Loucy (cell line): Measurements from ENCODE around the gene UNC93A.

Experiments used
- H2AFZ ChIP-seq: fragments of 200-600 bp; sonication (generic); 2 replicates; pipeline ENCODE4 v1.6.0; 2016; ENCODE audit warnings: antibody characterized with exemption, mild to moderate bottlenecking, low read length, moderate library complexity
- H3F3A ChIP-seq: fragments of 200-600 bp; 2 replicates; pipeline ENCODE4 v1.6.0; 2016; ENCODE audit warnings: antibody characterized with exemption, low read depth, mild to moderate bottlenecking
- H3K27me3 ChIP-seq: fragments of 200-600 bp; sonication (generic); 2 replicates; pipeline ENCODE4 v1.6.1; 2014; ENCODE audit warnings: low read length, mild to moderate bottlenecking; ENCODE audit not compliant: insufficient read depth, poor library complexity, severe bottlenecking
- H3K36me3 ChIP-seq: fragments of 200-600 bp; sonication (generic); 2 replicates; pipeline ENCODE4 v1.6.1; 2016; ENCODE audit warnings: low read length; ENCODE audit not compliant: insufficient read depth
- H3K4me1 ChIP-seq: fragments of 200-600 bp; sonication (generic); 2 replicates; pipeline ENCODE4 v1.5.1; 2014; ENCODE audit warnings: low read length, mild to moderate bottlenecking; ENCODE audit not compliant: insufficient read depth, poor library complexity, severe bottlenecking
- H3K4me2 ChIP-seq: fragments of 200-600 bp; sonication (generic); 2 replicates; pipeline ENCODE4 v1.6.0; 2014; ENCODE audit warnings: antibody characterized with exemption, low read length, low read depth, mild to moderate bottlenecking; ENCODE audit not compliant: poor library complexity, severe bottlenecking
- H3K4me3 ChIP-seq: fragments of 200-600 bp; sonication (generic); 2 replicates; pipeline ENCODE4 v1.5.1; 2014; ENCODE audit warnings: low read length, mild to moderate bottlenecking, mixed read lengths; ENCODE audit not compliant: poor library complexity, severe bottlenecking
- H3K79me2 ChIP-seq: fragments of 200-600 bp; sonication (generic); 2 replicates; pipeline ENCODE4 v1.6.1; 2014; ENCODE audit warnings: low read length; ENCODE audit not compliant: insufficient read depth
- H3K9ac ChIP-seq: fragments of 200-600 bp; sonication (generic); 2 replicates; pipeline ENCODE4 v1.6.0; 2014; ENCODE audit warnings: mild to moderate bottlenecking, low read depth, low read length, moderate library complexity; ENCODE audit not compliant: poor library complexity, severe bottlenecking
- H3K9me2 ChIP-seq: fragments of 200-600 bp; sonication (generic); replicated peaks from 2 replicates; pipeline ENCODE4 v1.6.1; 2016; ENCODE audit warnings: low read depth, low read length, mixed read lengths
- H3K9me3 ChIP-seq: fragments of 200-600 bp; sonication (generic); 2 replicates; pipeline ENCODE4 v1.6.1; 2014; ENCODE audit warnings: mild to moderate bottlenecking, antibody characterized with exemption, low read length, low read depth; ENCODE audit not compliant: insufficient read depth
- H4K20me1 ChIP-seq: fragments of 200-600 bp; sonication (generic); 2 replicates; pipeline ENCODE4 v1.6.0; 2014; ENCODE audit warnings: antibody characterized with exemption, low read length, mild to moderate bottlenecking; ENCODE audit not compliant: insufficient read depth, poor library complexity, severe bottlenecking
- EZH2phosphoT487 ChIP-seq: fragments of 200-600 bp; IDR thresholded peaks from 2 replicates; pipeline ENCODE4 v1.6.1; 2018; ENCODE audit warnings: antibody characterized with exemption, mild to moderate bottlenecking, moderate library complexity, borderline replicate concordance
- TF ChIP-seq, protein P1 (sequence below): fragments of 200-600 bp; sonication (generic); conservative IDR thresholded peaks from 2 replicates; pipeline ENCODE4 v1.5.1; 2014; ENCODE audit warnings: mild to moderate bottlenecking, antibody characterized with exemption, low read length

The UNC93A gene

GRCh38 chr6:167347226-167347625 is 56.1 kb downstream of the UNC93A start:
- no peak overlapping the region for H3K4me3 ChIP-seq
- H3F3A ChIP-seq: no peaks in the 10 kb centered on the region
- no peak overlapping the region for H3K4me2 ChIP-seq
- no peaks in the 10 kb centered on the region for H3K36me3 ChIP-seq
- no peak overlapping the region for H3K9ac ChIP-seq
- peaks cover 7% of the 10 kb centered on the region for H3K27me3 ChIP-seq
- H3K9me3 ChIP-seq: no peaks in the 10 kb centered on the region
- H2AFZ ChIP-seq: no peak overlapping the region
- no peaks in the 10 kb centered on the region for H3K9me2 ChIP-seq
- no peaks in the 10 kb centered on the region for H3K4me1 ChIP-seq
- H3K79me2 ChIP-seq: no peaks in the 10 kb centered on the region
- H4K20me1 ChIP-seq: no peaks in the 10 kb centered on the region
- TF ChIP-seq, protein P1, sequence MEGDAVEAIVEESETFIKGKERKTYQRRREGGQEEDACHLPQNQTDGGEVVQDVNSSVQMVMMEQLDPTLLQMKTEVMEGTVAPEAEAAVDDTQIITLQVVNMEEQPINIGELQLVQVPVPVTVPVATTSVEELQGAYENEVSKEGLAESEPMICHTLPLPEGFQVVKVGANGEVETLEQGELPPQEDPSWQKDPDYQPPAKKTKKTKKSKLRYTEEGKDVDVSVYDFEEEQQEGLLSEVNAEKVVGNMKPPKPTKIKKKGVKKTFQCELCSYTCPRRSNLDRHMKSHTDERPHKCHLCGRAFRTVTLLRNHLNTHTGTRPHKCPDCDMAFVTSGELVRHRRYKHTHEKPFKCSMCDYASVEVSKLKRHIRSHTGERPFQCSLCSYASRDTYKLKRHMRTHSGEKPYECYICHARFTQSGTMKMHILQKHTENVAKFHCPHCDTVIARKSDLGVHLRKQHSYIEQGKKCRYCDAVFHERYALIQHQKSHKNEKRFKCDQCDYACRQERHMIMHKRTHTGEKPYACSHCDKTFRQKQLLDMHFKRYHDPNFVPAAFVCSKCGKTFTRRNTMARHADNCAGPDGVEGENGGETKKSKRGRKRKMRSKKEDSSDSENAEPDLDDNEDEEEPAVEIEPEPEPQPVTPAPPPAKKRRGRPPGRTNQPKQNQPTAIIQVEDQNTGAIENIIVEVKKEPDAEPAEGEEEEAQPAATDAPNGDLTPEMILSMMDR: no peak
- no peak for TF ChIP-seq EZH2phosphoT487

DNA sequence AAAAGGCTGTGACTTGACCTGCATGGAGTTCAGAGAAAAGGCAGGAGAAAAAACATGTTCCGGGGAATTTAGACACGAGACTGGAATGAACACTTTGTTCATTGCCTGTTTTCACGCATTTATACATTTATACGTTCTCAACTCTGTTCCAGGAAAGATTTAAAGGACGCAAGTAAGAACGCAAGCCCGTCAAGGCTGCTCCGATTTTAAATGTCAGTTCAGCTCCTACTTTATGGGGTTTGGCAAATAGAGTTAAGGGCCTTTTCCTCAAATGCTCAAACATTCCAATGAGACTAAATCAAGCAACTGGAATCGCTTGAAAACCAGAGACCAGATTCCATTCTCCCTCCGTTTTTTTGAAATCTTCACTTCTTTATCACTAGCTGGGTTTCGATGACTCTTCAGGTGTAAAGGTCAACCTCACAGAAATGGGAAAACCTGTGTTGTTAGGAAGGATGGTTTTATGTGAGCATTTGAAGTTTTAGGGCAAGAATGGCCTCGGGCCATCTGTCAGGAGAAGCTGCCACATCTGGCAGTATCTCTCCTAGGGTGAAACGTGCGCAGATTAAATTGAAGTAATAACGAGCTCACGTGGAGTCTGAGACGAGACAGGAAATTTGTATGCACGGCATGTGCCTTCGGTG is 58.6 kb downstream of the UNC93A start:
- Histone ChIP-seq H3K4me1 (no peaks in the 10 kb centered on the region), H3F3A (no peaks in the 10 kb centered on the region), H3K9me2 (no peaks in the 10 kb centered on the region), H3K36me3 (no peaks in the 10 kb centered on the region), H2AFZ (no peak overlapping the region), H4K20me1 (no peaks in the 10 kb centered on the region), H3K4me3 (no peak overlapping the region), H3K79me2 (no peaks in the 10 kb centered on the region), H3K9me3 (no peaks in the 10 kb centered on the region), H3K4me2 (no peak overlapping the region), H3K9ac (no peak overlapping the region), H3K27me3 (peaks cover 7% of the 10 kb centered on the region)
- TF ChIP-seq, protein P1: no peak
- TF ChIP-seq EZH2phosphoT487: no peak

- Histone ChIP-seq H2AFZ (no peak overlapping the region), H3F3A (no peaks in the 10 kb centered on the region), H3K9ac (no peak overlapping the region), H3K79me2 (no peaks in the 10 kb centered on the region), H3K4me2 (peak overlapping the region; percentile 64), H3K9me3 (no peaks in the 10 kb centered on the region), H3K27me3 (peaks cover 7% of the 10 kb centered on the region), H3K4me1 (no peaks in the 10 kb centered on the region), H3K36me3 (no peaks in the 10 kb centered on the region), H3K4me3 (no peak overlapping the region), H4K20me1 (no peaks in the 10 kb centered on the region), H3K9me2 (no peaks in the 10 kb centered on the region)
- no peak for TF ChIP-seq EZH2phosphoT487
- TF ChIP-seq, protein P1: no peak
Measured at GRCh38 chr6:167350275-167350696, 59.2 kb downstream of the UNC93A start.
